Measurements from ENCODE around the gene HIVEP3.

HIVEP3 gene

GRCh38 chr1:41498804-41499203, 419.9 kb downstream of the HIVEP3 start:
- Mint-ChIP-seq H3K4me3 (no peak overlapping the region), H3K9me3 (no peaks in the 10 kb centered on the region), H3K4me1 (ENCODE audit: low read depth) (peaks cover 12% of the 10 kb centered on the region), H3K36me3 (ENCODE audit: low read depth) (no peaks in the 10 kb centered on the region), H3K27me3 (peaks cover 30% of the 10 kb centered on the region), H3K27ac (no peak overlapping the region)
- intact Hi-C loops (cut with micrococcal nuclease): no loop called here

GRCh38 chr1:41498391-41498790, 420.3 kb downstream of the HIVEP3 start:
- Mint-ChIP-seq H3K4me3 (no peak overlapping the region), H3K27ac (no peak overlapping the region), H3K36me3 (ENCODE audit: low read depth) (no peaks in the 10 kb centered on the region), H3K9me3 (no peaks in the 10 kb centered on the region), H3K27me3 (peaks cover 30% of the 10 kb centered on the region), H3K4me1 (ENCODE audit: low read depth) (peaks cover 12% of the 10 kb centered on the region)
- intact Hi-C loops (cut with micrococcal nuclease): no loop called here

- Mint-ChIP-seq H3K36me3 (ENCODE audit: low read depth) (no peaks in the 10 kb centered on the region), H3K27me3 (peaks cover 30% of the 10 kb centered on the region), H3K9me3 (no peaks in the 10 kb centered on the region), H3K4me1 (ENCODE audit: low read depth) (peaks cover 12% of the 10 kb centered on the region), H3K27ac (no peak overlapping the region), H3K4me3 (no peak overlapping the region)
- intact Hi-C loops (cut with micrococcal nuclease): no loop called here
These were observed 421.2 kb downstream of the HIVEP3 start for GRCh38 chr1:41497461-41498030.

GRCh38 chr1:41497056-41497440, 421.7 kb downstream of the HIVEP3 start:
- no peak overlapping the region for H3K4me3 Mint-ChIP-seq
- peaks cover 12% of the 10 kb centered on the region for H3K4me1 Mint-ChIP-seq (ENCODE audit: low read depth)
- no peak overlapping the region for H3K27ac Mint-ChIP-seq
- intact Hi-C loops (cut with micrococcal nuclease): no loop called here
- peaks cover 30% of the 10 kb centered on the region for H3K27me3 Mint-ChIP-seq
- no peaks in the 10 kb centered on the region for H3K9me3 Mint-ChIP-seq
- no peaks in the 10 kb centered on the region for H3K36me3 Mint-ChIP-seq (ENCODE audit: low read depth)

- H3K36me3 Mint-ChIP-seq (ENCODE audit: low read depth): no peaks in the 10 kb centered on the region
These were observed 422.4 kb downstream of the HIVEP3 start for GRCh38 chr1:41496080-41497055.

GRCh38 chr1:41495210-41495948, 423.3 kb downstream of the HIVEP3 start:
- no peaks in the 10 kb centered on the region for H3K9me3 Mint-ChIP-seq
- peak overlapping the region; percentile 46 for H3K4me3 Mint-ChIP-seq
- intact Hi-C loops (cut with micrococcal nuclease): no loop called here

More at GRCh38 chr1:41496080-41497055, 422.4 kb downstream of the HIVEP3 start:
- intact Hi-C loops (cut with micrococcal nuclease): no loop called here
- peaks cover 12% of the 10 kb centered on the region for H3K4me1 Mint-ChIP-seq (ENCODE audit: low read depth)
- H3K9me3 Mint-ChIP-seq: no peaks in the 10 kb centered on the region
- H3K4me3 Mint-ChIP-seq: peak overlapping the region; percentile 46
- H3K27ac Mint-ChIP-seq: no peak overlapping the region
- peaks cover 30% of the 10 kb centered on the region for H3K27me3 Mint-ChIP-seq

GRCh38 chr1:41494351-41495209, 424.1 kb downstream of the HIVEP3 start:
- H3K4me3 Mint-ChIP-seq: no peak overlapping the region
- peaks cover 35% of the 10 kb centered on the region for H3K27me3 Mint-ChIP-seq
- H3K4me1 Mint-ChIP-seq (ENCODE audit: low read depth): peaks cover 12% of the 10 kb centered on the region
- H3K27ac Mint-ChIP-seq: no peak overlapping the region
- H3K36me3 Mint-ChIP-seq (ENCODE audit: low read depth): no peaks in the 10 kb centered on the region
- intact Hi-C loops (cut with micrococcal nuclease): no loop called here
- H3K9me3 Mint-ChIP-seq: no peaks in the 10 kb centered on the region

More at GRCh38 chr1:41495210-41495948, 423.3 kb downstream of the HIVEP3 start:
- Mint-ChIP-seq H3K27ac (no peak overlapping the region), H3K4me1 (ENCODE audit: low read depth) (peaks cover 12% of the 10 kb centered on the region), H3K27me3 (peaks cover 33% of the 10 kb centered on the region), H3K36me3 (ENCODE audit: low read depth) (no peaks in the 10 kb centered on the region)

GRCh38 chr1:41493626-41494350, 424.9 kb downstream of the HIVEP3 start:
- Mint-ChIP-seq H3K4me3 (no peak overlapping the region), H3K9me3 (no peaks in the 10 kb centered on the region), H3K4me1 (ENCODE audit: low read depth) (peaks cover 12% of the 10 kb centered on the region), H3K27ac (no peak overlapping the region), H3K27me3 (peaks cover 39% of the 10 kb centered on the region), H3K36me3 (ENCODE audit: low read depth) (no peaks in the 10 kb centered on the region)
- intact Hi-C loops (cut with micrococcal nuclease): no loop called here

GRCh38 chr1:41493117-41493536, 425.6 kb downstream of the HIVEP3 start:
- intact Hi-C loops (cut with micrococcal nuclease): no loop called here
- H3K27me3 Mint-ChIP-seq: peaks cover 40% of the 10 kb centered on the region
- H3K9me3 Mint-ChIP-seq: no peaks in the 10 kb centered on the region
- H3K4me1 Mint-ChIP-seq (ENCODE audit: low read depth): peaks cover 12% of the 10 kb centered on the region
- no peaks in the 10 kb centered on the region for H3K36me3 Mint-ChIP-seq (ENCODE audit: low read depth)
- no peak overlapping the region for H3K27ac Mint-ChIP-seq
- H3K4me3 Mint-ChIP-seq: no peak overlapping the region

- peaks cover 14% of the 10 kb centered on the region for H3K4me1 Mint-ChIP-seq (ENCODE audit: low read depth)
- intact Hi-C loops (cut with micrococcal nuclease): no loop called here
- no peak overlapping the region for H3K4me3 Mint-ChIP-seq
- no peaks in the 10 kb centered on the region for H3K9me3 Mint-ChIP-seq
- H3K27me3 Mint-ChIP-seq: peaks cover 47% of the 10 kb centered on the region
- H3K27ac Mint-ChIP-seq: no peak overlapping the region
- no peaks in the 10 kb centered on the region for H3K36me3 Mint-ChIP-seq (ENCODE audit: low read depth)
These were observed 426.3 kb downstream of the HIVEP3 start for GRCh38 chr1:41492341-41492848.

GRCh38 chr1:41490911-41491310, 427.8 kb downstream of the HIVEP3 start:
- Mint-ChIP-seq H3K27me3 (peaks cover 48% of the 10 kb centered on the region), H3K4me1 (ENCODE audit: low read depth) (peaks cover 26% of the 10 kb centered on the region), H3K9me3 (no peaks in the 10 kb centered on the region), H3K4me3 (no peak overlapping the region), H3K36me3 (ENCODE audit: low read depth) (no peaks in the 10 kb centered on the region), H3K27ac (no peak overlapping the region)
- intact Hi-C loops (cut with micrococcal nuclease): no loop called here

- intact Hi-C loops (cut with micrococcal nuclease): no loop called here
- H3K4me1 Mint-ChIP-seq (ENCODE audit: low read depth): peaks cover 14% of the 10 kb centered on the region
- H3K9me3 Mint-ChIP-seq: no peaks in the 10 kb centered on the region
These were observed 429.2 kb downstream of the HIVEP3 start for GRCh38 chr1:41489561-41489960.

More at GRCh38 chr1:41489561-41489960, 429.2 kb downstream of the HIVEP3 start:
- no peak overlapping the region for H3K27ac Mint-ChIP-seq
- H3K27me3 Mint-ChIP-seq: peaks cover 39% of the 10 kb centered on the region
- H3K4me3 Mint-ChIP-seq: no peak overlapping the region
- H3K36me3 Mint-ChIP-seq (ENCODE audit: low read depth): no peaks in the 10 kb centered on the region
